Activated CD4-positive, CD25-positive, alpha-beta regulatory T cell treated with anti-CD3 and anti-CD28 coated beads, Interleukin-2, amount 50 U/mL, for 24 hours (primary cell): Measurements from ENCODE around the gene LAMA5.

ENCODE experiments used
- ATAC-seq, 2 donors: fragments of 150-1000 bp; cut with Tn5 transposase; one replicate each; pipeline ENCODE4 v1.10.0; 2021; ENCODE audit warnings: mild to moderate bottlenecking in 1 of 2, moderate library complexity in 1 of 2

The LAMA5 gene

DNA sequence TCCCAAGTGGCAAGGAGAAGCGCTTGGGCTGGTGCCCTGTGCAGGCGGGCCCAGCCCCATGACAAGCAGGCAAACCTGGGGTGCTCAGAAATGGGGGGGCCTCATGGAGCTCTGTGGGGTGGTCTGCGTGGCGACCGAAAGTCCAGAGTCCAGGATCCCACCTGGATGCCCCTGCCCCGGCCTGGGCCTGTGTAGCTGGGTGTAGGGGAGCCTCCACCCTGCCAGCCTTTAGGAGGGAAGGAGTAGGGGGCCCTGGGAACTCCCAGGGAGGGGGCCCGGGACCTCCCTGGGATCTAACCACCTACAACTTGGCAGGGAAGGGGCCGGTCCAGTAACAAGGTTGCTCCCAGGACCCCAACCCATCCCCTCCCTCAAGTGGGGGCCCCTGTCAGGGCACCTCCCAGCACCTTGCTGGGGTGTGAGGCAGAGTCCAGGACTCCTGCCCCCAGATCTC is 4.5 kb upstream of the LAMA5 start:
- no peak for ATAC-seq

- ATAC-seq: no peak
Observed at GRCh38 chr20:62370807-62371587, 3.9 kb upstream of the LAMA5 start.

GRCh38 chr20:62370115-62370806 is 3.1 kb upstream of the LAMA5 start:
- ATAC-seq: peak; percentile 41 to 55

DNA sequence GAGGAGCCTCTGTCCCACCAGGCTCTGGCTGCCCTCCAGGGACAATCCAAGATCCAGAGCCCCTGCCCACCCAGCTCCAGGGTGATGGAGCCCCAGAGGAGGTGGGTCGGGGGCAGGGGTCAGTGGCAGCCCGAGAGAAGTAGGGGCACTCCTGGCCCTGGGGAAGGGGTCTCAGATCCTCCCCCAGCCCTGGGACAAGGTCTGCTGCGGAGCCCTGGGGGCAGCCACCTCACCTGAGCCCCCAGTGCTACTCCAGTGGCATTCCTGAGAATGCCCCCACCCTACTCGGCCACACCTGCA is 2.7 kb upstream of the LAMA5 start:
- ATAC-seq: no peak

GRCh38 chr20:62368976-62369814 is 2.1 kb upstream of the LAMA5 start:
- ATAC-seq: no peak

DNA sequence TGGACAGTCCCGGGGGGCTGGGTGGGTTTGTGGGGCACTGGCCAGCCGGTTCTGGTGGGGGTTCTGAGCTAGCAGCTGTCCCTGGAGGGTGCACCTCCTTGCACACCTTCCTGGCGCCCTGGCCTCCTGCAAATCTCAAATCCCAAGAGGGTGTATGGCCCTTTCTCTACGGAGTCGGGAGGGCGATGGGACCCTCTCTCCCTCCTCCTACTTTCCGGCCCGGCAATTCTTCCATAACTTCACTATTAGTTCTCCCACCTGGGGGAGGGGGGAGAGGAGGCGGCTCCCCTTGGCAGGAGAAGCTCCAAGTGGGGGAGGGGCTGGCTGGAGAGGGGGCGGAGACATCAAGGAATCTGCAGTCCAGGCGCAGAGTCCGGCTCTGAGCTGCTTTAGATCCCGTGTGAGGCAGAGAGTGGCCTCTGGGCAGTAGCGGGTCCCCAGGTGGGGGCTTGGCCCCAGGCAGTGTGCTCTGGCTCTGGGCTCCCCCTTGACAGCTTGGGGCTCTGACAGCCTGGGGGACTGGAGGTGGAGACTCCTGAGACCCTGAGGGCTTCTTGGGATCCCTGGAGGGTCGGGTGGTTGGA is 1.4 kb upstream of the LAMA5 start:
- no peak for ATAC-seq

DNA sequence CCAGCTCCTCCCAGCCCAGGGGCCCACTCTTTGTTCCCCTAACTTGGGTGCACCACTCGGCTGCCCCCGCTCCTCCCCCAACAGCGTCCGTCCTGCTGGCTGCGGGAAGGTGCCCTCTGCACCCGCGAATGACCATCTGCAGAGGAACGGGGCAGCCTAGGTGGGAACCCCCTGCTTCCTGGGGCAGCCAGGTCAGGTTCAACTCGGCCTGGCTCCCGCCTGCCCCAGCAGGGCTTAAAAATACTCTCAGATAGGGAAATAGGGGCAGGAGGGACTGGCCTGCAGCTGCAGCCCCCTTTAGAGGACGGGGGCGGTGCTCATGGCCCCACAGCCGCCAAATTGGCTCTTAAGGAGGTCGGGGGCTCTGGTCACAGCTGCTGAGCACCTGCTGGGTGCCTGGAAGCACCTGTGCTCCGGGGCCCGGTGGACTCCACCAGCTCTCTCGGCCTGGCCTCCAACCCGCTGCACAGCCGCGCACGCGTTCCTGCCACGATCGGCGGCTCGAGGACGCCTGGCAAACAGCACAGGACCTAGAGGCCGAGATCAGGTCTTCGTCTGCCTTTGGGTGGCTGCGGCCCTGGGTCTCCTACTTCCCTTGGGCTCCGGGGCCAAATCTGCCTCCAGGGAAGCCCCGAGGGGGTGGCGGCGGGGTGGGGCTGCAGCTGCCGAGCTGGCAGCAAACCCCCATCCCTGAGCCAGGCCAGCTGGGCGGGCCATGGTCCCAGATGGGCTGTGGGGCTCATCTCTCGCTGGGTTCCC is 700 bp upstream of the LAMA5 start:
- ATAC-seq: no peak

GRCh38 chr20:62366370-62367135 is 559 bp downstream of the LAMA5 start:
- ATAC-seq: peak in 1 of 2 donors; percentile 9

GRCh38 chr20:62365814-62366369 is 1.2 kb downstream of the LAMA5 start:
- ATAC-seq: no peak

GRCh38 chr20:62364911-62365736 is 2.0 kb downstream of the LAMA5 start:
- ATAC-seq: no peak

DNA sequence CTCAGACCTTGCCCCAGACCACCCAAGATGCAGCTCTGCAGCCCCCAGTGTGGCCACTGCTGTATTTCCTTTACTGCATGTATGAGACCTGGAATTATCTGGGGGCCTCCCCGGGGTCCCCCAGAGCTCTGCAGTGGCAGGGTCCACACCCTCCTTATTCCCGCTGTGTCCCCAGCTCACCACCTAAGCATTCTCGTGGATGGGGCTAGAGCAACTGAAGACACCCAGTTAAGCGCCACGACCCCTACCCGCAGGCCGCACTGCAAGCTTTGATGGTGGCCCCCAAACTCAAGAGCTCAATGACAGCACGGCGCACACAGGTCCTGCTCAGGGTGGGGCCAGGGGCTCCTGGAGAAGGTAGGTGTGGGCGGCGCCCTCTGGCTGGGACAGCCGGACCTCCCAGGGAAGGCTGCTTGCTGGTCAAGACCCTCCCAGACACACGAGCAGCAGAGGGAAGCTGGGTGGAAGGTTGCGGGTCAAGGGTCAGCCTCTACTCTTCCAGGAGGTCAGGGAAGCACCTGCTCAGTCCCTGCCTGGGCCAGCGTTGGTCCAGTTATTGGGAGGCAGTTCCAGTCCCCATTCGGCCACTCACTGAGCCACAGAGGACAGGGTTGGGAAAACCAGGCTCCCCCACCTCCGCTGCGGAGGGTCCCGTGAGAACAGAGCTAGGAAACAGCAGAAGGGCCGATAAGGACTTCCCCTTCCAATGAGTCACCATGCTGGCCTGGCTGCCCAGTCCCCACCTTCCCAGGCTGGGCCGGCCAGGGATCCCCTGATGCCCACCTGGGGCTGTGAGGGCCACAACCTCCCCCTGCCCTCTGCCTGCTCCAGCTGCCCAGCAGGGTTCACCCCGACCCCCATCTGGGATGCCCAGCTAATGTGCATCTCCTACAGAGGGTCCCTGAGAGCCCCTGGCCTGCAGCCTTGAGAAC is 2.9 kb downstream of the LAMA5 start:
- ATAC-seq: no peak

DNA sequence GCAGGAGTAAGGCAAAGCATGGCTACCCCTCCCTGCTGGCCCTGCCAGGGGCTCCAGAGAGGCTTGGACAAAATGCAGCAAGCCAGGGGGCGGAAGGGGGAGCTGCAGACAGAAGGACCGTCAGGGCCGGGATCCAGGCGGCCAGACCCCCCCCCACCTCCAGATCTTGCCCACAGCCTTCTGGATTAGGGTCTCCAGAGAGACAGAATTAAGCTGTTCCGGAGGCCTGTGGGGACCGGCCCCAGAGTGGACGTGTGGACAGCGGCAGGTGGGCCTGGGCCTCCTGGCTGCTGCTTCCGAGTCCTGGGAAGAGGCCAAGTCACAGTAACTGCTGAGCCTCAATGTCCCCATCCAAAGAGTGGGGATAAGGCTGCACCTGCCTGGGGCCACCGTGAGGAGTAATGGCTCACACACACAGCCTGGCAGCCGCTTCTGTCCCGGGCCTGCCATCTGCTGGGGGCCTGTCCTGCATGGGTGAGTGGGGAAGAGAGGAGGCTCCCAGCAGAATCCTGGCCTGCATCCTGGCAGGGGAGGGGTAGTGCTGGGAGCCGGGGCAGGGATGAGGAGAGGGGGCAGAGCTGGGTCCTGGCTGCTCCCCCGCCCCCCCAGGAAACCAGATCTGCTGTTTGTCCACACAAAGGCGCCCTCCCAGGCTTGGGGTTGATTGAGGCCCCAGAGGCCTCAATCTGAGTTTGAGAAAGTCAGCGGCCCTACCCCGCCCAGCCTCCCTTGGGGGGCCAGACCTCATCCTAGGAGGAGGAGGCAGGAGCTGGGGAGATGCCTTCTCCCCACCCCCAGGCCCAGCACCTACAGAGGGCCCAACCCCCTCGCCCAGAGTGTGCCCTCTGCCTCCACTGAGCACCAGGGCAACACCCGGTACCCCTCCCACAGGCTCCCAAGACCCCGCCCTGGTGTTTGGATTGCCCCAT is 3.9 kb downstream of the LAMA5 start:
- ATAC-seq: no peak

- ATAC-seq: no peak
Observed at GRCh38 chr20:62362590-62362940, 4.5 kb downstream of the LAMA5 start.

GRCh38 chr20:62361799-62362589 is 5.1 kb downstream of the LAMA5 start:
- no peak for ATAC-seq

DNA sequence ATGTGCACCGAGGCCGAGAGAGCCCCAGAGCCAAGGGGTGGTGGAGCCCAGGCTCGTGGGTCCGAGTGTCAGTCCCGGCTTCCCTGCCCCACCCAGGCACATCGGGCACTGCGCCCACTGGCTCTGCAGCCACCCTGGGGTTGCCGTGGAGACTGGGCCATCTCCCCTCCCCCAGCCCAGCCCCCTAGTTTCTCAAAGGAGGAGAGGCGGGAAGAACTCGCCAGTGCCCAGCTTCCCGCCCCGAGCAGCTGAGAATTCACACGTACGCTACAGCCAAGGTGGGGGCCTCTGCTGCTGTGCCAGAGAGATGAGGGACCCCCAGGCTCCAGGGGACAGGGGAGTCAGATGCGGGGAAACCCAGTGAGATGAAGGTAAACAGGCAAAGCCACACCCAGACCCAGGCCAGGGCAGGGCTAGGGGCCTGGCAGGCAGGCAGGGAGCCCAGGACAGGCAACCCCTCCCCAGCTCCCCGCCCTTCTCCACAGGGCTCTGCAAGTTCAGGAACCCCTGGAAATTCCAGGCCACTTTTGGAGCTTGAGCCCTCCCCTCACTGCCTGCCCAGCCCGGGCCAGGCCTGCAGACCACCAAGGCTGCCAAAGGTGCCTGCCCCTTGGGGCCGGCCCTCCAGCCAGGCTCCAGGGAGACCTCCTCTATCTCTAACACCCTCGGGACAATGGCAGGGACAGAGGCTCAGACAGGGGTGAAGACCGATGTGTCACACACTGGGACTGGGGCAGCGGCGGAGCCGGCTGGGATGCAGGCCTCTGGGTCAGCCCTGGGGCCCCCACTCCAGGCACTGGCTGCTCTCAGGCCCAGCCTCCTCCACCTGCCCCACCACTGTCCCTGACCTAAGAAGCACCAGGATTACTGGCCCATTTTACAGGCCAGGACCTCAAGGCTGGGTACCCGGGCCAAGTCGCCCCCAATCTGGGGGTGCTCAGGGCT is 6.0 kb downstream of the LAMA5 start:
- no peak for ATAC-seq
